AG04449 (cell line): Measurements from ENCODE around the gene COL6A1.

Experiments used
- CTCF ChIA-PET: fragments of 350-600 bp; formaldehyde crosslinking; extraction: SDS; loops from one replicate; lab custom pipeline; 2021; ENCODE audit warnings: antibody characterized with exemption; lab: Yijun Ruan, JAX
- POLR2A ChIA-PET: fragments of 400-600, 350-600 bp; formaldehyde crosslinking; extraction: SDS; loops from one replicate; lab custom pipeline; 2020; ENCODE audit warnings: antibody characterized with exemption, inconsistent platforms; lab: Yijun Ruan, JAX
- DNase-seq: peaks from one replicate; pipeline ENCODE4 v3.0.0-alpha.2; 2010; ENCODE audit warnings: low read depth, low spot score
- H3K4me3 ChIP-seq: 2 replicates; pipeline ENCODE4 v1.5.1; 2011; ENCODE audit warnings: low read depth, mild to moderate bottlenecking, control low read depth, low read length
- CTCF ChIP-seq: IDR thresholded peaks from one replicate; pipeline ENCODE4 v1.5.1; 2011; ENCODE audit warnings: mild to moderate bottlenecking, moderate library complexity, low read length, control low read depth, inconsistent platforms; ENCODE audit not compliant: insufficient read depth; ENCODE audit errors: missing control alignments

The COL6A1 gene

GRCh38 chr21:46020581-46020980, 39.0 kb downstream of the COL6A1 start:
- H3K4me3 ChIP-seq, result no peak overlapping the region
- TF ChIP-seq CTCF, result no peak
- CTCF ChIA-PET, result interaction anchor here (0.6 to 1.3 kb wide), 3 partner anchors 10 to 72 kb away, joined by 3 read pairs; no protein-coding TSS in a partner anchor
- POLR2A ChIA-PET, result no interaction called here
- no peak for DNase-seq

- ChIA-PET CTCF (interaction anchor here (0.6 to 1.9 kb wide), 3 partner anchors 9 to 48 kb away, joined by 3 to 7 read pairs (median 3); no protein-coding TSS in a partner anchor), POLR2A (interaction anchor here (1.3 kb wide), 1 partner anchor 48 kb away, joined by 4 read pairs; no protein-coding TSS in a partner anchor)
- H3K4me3 ChIP-seq, result no peak overlapping the region
- TF ChIP-seq CTCF, result no peak
- DNase-seq, result no peak
Measured at GRCh38 chr21:46021398-46021797, 39.8 kb downstream of the COL6A1 start.

- ChIA-PET CTCF (interaction anchor here (1.6 to 1.9 kb wide), 2 partner anchors 9 to 121 kb away, joined by 3 to 7 read pairs; no protein-coding TSS in a partner anchor), POLR2A (interaction anchor here (1.3 kb wide), 1 partner anchor 49 kb away, joined by 4 read pairs; no protein-coding TSS in a partner anchor)
- TF ChIP-seq CTCF, result no peak
- no peak for DNase-seq
- no peak overlapping the region for H3K4me3 ChIP-seq
Measured at GRCh38 chr21:46021978-46022544, 40.5 kb downstream of the COL6A1 start.

- no peak for TF ChIP-seq CTCF
- ChIA-PET CTCF (interaction anchor here (1.6 to 1.9 kb wide), 2 partner anchors 10 to 121 kb away, joined by 3 to 7 read pairs; no protein-coding TSS in a partner anchor), POLR2A (no interaction called here)
- H3K4me3 ChIP-seq, result no peak overlapping the region
- no peak for DNase-seq
Measured at GRCh38 chr21:46022551-46023525, 41.3 kb downstream of the COL6A1 start.

GRCh38 chr21:46023555-46023954, 42.0 kb downstream of the COL6A1 start:
- no peak for TF ChIP-seq CTCF
- DNase-seq, result no peak
- ChIA-PET CTCF (interaction anchor here (1.4 to 1.6 kb wide), 2 partner anchors 44 to 120 kb away, joined by 3 read pairs; no protein-coding TSS in a partner anchor), POLR2A (no interaction called here)
- no peak overlapping the region for H3K4me3 ChIP-seq
